Fibroblast of the aortic adventitia (primary cell): Measurements from ENCODE around the gene ANKMY2. TPM values are rescaled to one million over a fixed set of nuclear protein-coding genes. Genes with fewer than 3 reads are reported as not detected.

Source experiments
- DNase-seq: peaks from one replicate; pipeline ENCODE4 v3.0.0-alpha.2; 2010; ENCODE audit warnings: low read depth
- H3K4me3 ChIP-seq: 2 replicates; pipeline ENCODE4 v1.5.1; 2011; ENCODE audit warnings: low read depth, mild to moderate bottlenecking, control low read depth, low read length, moderate library complexity
- total RNA-seq: library from RNA; depleted of rRNA; stranded (reverse); fragments of >200 nt; gene quantifications from 2 replicates; pipeline ENCODE4 v1.2.3, GENCODE V29; 2012; ENCODE audit warnings: low replicate concordance
- TF ChIP-seq, protein P1 (sequence below): IDR thresholded peaks from 2 replicates; pipeline ENCODE4 v1.5.1; 2011; ENCODE audit warnings: mild to moderate bottlenecking, low read length, control low read depth, inconsistent platforms; ENCODE audit not compliant: insufficient read depth

The ANKMY2 gene
- total RNA-seq, 1 donor: 30.2 TPM

DNA sequence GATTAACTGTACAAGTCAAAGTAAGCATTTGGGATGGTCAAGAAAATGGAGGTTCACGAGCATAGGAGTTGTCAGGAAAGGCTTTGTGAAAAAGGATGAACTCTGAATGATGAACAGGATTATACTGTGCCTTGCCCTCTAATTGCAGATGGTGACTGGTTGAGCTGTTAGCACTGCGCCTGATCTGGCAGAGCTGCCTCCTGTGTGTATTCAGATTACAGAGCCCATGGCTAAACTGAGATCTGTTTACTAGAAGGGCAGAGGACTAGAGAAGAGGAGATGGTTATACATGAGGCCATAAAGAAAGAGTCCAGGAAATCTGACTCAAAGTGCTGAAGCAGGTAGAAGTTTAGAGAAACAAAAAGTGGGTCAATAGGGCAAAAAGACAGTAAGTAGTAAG lies 89.2 kb downstream of the ANKMY2 start:
- no peak overlapping the region for H3K4me3 ChIP-seq
- DNase-seq: no peak
- TF ChIP-seq, protein P1, sequence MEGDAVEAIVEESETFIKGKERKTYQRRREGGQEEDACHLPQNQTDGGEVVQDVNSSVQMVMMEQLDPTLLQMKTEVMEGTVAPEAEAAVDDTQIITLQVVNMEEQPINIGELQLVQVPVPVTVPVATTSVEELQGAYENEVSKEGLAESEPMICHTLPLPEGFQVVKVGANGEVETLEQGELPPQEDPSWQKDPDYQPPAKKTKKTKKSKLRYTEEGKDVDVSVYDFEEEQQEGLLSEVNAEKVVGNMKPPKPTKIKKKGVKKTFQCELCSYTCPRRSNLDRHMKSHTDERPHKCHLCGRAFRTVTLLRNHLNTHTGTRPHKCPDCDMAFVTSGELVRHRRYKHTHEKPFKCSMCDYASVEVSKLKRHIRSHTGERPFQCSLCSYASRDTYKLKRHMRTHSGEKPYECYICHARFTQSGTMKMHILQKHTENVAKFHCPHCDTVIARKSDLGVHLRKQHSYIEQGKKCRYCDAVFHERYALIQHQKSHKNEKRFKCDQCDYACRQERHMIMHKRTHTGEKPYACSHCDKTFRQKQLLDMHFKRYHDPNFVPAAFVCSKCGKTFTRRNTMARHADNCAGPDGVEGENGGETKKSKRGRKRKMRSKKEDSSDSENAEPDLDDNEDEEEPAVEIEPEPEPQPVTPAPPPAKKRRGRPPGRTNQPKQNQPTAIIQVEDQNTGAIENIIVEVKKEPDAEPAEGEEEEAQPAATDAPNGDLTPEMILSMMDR: no peak

DNA sequence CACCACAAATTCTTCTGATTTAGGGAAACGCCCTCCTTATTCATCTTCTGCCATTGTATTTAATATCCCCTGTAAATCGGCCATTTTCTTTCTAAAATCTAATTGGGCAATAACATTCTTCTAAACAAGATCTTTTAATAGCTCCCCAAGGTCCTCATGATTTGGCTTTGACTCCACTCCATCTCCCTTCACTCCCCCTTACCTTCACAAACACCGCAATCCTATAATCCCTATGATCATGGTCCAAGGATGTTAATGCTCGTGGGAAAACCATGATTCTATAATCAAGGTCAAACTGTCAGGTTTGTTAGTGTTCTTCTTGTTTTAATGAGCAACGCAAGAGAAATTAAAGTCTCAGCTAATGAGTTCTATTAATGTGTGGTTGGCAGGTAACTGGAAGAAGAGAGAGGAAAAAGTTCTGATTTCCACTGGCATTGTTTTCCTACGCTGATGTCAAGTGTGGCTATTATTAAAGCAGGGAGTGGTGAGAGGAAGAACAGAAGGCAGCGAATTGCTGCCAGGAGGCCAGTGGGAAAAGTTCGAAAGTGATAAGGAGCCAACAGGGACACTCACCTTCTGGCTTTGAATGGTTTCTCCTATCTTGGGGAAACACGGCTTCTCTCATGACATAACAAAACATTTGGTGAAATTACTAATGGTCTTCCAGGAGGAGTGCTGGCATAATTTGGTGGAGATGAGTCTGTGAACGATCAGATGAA lies 90.9 kb downstream of the ANKMY2 start:
- DNase-seq: no peak
- TF ChIP-seq, protein P1: no peak
- H3K4me3 ChIP-seq: no peak overlapping the region

DNA sequence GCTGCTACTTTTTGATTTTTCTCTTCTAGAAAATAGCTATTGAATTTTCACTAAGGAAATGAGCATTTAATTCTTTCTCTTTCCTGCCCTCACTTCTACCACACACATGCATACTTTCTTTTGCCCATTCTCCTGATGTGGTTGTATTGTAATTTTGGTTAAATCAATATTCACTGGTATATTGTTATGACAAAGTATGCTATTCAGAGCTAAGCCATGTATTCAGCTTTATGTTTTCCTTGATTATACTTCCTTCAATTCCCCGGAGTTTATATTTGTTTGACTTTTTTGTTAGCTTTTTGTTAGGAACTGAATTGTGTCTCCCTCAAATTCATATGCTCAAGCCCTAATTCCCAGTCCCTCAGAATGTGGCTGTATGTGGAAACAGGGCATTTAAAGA lies 94.9 kb downstream of the ANKMY2 start:
- TF ChIP-seq, protein P1: no peak
- no peak overlapping the region for H3K4me3 ChIP-seq
- DNase-seq: no peak

Other genes starting within 250 kb of the ANKMY2 start
- 2.5 and 3.2 TPM in 2 replicates for gene CRPPA, start 224.2 kb downstream of the ANKMY2 start, total RNA-seq
- 0.36 TPM in 1 of 2 replicates, not detected in the other for gene SOSTDC1, start 180.0 kb downstream of the ANKMY2 start, total RNA-seq
- gene LRRC72, start 118.9 kb downstream of the ANKMY2 start, total RNA-seq: not detected in 2 replicates
- gene BZW2, start 427 bp upstream of the ANKMY2 start, total RNA-seq: 35.6 and 61.8 TPM in 2 replicates
- 4.3 TPM in 1 of 2 replicates, not detected in the other for gene TSPAN13, start 108.0 kb upstream of the ANKMY2 start, total RNA-seq
- 0.25 TPM in 1 of 2 replicates, not detected in the other for gene AGR2, start 159.2 kb upstream of the ANKMY2 start, total RNA-seq
- not detected in 2 replicates for gene AGR3, start 236.2 kb upstream of the ANKMY2 start, total RNA-seq